Measurements from ENCODE around the gene TGM1.
A peak's percentile ranks its signal among the peaks of the same experiment; 100 is the strongest.

Gene TGM1

DNA sequence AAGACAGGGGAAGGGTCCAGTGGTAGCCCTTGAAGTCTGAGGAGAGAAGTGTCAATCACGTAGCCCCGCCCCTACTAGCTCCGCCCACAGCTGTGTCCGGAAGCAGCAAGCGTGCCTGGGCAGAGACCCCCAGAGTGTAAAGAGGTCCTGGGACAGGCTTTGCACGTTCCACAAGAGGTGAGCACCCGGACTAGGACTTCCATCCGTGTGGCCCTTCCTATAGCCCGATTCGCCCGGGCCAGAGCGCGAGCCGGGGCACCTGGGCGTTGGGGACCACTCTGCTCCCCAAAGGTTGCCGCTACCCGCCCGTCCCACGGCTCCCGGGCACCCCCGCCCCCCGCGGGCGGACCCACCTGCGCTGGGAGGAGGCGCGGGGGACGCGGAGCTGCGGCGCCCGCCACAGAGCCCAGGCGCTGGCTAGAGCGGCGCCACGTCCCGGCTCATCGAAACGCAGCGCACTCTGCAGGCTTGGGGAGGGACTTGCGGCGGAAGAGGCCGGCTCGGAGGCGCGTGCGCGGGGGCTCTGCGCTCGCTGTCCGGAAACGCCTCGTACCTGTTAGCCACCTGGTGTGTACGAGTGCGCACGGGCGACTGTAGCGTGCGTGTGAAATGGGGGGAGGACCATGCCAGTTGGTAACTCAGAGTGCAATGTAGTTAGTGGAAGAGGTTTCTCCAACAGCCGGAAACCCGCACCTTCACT is 8.3 kb upstream of the TGM1 start, which contains the start of gene RABGGTA:
Gene RABGGTA, minus strand, starts transcription at position 464 of the 700 bp plus-strand sequence. CDS start 482 bp downstream, outside the sequence.
- peak; percentile 63 to 72 (median 65) for DNase-seq (ENCODE audit: low read depth in 2 of 3, low spot score in 2 of 3)

DNA sequence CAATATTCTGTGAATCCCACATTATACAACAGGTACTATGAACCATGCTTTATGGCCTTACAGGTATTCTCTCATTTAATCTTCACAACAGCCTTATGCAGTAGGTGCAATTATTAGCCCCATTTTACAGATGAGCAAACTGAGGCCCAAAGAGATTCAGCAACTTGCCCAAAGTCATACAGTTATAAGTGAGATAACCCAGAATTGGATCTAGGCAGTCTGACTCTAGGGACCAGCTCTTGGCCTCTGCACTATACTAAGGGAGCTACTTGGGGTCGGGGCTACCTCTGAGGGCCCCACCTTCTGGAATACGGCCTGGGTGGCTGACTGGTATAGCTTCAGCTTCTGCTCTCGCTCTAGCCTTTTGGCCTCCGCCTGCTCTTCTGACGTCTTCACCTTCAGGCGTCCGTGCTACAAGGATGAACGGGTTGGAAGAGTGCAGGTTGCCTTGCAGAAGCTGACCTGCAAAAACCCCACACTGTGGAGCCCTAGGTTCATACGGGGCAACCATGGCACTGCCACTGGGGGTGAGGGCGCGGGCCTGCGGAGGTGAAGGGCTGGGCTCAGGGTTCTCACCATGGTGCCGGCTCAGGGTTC is 7.7 kb upstream of the TGM1 start:
- no peak for DNase-seq (ENCODE audit: low read depth in 2 of 3, low spot score in 2 of 3)

DNA sequence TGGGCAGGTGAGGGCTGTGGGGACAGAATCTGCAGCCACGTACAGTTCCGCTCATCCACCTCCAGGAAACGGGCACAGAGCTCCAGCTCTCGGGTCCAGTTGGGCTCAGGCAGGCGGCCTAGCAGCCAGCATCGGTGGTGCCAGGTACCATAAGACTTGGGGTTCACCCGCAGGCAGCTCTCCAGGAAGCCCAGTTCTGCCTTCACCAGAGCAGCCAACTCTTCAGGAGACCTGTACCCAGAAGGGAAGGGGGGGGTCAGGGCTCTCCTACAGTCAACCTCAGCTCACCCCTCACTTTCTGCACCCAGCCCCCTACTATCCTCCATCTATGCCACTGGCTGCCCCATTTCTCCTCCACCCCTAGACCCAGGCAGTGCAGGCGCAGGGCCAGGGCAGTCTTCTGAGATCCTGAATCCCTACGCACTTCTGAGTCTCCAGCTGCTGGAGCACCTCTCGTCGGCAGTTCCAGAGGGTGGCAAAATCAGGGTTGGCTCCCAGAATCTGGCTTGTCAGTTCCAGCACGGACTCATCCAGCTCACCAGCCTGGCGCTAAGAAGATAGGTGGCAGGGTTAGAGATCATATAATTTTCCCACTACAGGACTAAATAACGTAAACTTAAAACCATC is 7.0 kb upstream of the TGM1 start:
- no peak for DNase-seq (ENCODE audit: low read depth in 2 of 3, low spot score in 2 of 3)

DNA sequence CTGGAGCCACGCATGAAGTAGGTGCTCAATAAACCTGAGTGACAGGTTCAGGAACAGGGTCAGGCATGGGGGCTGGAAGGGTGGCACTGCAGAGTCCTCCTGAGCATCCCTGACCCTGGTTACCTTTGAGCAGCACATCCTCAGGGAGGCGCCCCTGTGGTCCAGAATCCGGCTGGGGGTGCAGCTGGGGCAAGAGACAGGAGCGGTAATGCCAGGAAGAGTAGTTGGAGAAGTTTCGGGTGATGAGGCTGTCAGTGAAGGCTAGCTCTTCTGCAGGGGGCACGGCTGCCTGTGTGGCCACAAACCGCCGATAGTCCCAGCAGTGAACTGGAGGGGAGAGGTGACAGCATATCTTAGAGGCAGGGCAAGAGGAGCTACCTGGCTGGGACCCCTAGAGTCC is 6.4 kb upstream of the TGM1 start:
- no peak for DNase-seq (ENCODE audit: low read depth in 2 of 3, low spot score in 2 of 3)

DNA sequence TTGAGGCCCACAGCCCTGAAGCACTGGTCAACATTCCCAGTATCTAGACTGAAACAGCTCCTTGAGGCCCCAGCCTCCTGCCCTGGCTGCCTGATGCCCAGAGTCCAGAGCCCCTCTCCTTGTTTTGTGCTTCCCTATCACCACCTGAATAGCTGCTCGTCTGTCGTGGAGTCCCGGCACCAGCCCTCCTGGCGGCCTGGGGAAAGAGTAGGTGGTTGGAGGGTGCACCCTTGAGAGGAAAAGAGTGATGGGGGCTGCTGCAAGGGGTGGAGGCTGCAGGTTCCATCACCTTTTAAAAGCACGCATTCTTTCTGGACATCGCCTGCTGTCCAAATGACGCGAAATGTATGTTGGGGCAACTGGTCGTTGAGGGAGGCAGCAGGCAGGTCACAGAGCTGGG is 5.2 kb upstream of the TGM1 start:
- DNase-seq (ENCODE audit: low read depth in 2 of 3, low spot score in 2 of 3), result no peak

DNA sequence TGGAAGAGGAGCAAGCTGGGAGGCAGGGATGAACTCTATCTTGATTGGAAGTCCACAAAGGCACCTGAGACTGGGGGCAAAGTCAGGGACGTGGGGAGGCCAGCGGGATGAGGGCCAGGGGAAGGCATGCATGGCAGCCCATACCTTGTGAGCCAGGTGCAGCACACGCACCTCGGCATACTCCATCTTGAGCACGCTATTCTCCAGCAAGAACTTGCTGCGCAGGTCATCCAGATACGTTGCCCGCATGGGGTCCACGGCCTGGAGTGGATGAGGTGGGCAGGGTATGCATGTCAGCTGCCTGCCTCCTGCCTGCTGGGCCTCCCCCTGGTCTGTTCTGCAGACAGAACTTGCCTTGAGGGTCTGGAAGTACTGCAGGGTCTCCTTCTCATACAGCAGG is 4.5 kb upstream of the TGM1 start:
- no peak for DNase-seq (ENCODE audit: low read depth in 2 of 3, low spot score in 2 of 3)

DNA sequence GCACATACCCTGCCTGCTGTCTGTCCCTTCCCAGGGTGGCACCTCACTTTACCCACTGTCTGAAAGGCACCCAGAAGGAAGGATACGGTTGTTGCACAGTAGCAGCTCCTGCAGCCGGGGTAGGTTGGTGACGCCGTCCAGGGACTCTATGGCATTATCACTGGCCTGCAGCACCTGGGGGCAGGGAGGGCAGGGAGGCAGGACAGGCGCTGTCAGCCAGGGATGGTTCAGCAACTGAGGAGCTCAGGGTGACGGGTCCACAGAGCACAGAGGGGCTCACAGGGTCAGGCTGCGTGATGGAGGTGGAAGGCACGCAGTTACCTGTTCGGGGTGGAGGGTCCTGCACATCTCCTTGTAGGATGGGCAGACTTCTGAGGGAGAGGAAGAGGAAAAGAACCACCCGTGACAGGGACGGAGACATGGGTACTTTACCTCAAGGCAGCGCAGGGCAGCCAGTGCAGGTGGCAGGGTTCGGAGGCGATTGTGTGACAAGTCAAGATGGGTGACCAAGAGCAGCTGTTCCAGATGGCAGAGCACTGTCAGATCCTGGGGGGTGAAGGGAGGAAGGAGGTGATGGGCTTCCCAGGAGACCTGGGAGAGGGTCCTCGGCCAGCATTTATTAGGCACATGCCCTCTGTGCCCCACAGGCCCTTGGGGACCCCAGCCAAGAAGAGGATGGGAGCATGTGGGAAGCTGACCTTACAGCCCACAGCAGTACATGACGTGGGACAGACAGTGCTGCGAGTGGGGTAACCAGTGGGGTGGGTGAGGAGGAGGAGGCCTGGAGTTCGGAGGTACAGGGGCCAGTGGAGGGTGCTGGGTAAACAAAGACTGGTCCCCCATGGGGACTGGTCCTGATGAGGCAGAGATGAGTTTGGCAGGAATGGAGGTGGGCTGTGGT is 3.6 kb upstream of the TGM1 start:
- no peak for DNase-seq (ENCODE audit: low read depth in 2 of 3, low spot score in 2 of 3)

DNA sequence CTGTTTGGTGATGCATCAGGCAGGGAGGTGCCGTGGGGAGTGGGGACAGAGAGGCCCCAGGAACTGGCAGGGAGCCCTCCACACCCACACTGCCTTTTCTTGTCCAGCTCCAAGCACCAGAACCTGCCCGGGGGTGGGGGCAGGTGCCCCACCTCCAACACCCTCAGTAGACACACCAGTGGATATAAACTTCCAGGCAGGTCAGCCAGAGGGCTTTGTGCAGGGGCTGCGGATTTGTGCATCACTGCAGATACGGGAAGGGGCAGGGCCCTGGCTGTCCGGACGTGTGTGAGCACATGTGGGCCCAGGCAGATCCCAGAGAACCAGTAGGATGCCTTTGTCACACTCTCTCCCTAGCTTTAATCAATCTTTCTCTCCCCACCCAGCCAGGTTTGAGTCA is 1.3 kb upstream of the TGM1 start:
- no peak for DNase-seq (ENCODE audit: low read depth in 2 of 3, low spot score in 2 of 3)

DNA sequence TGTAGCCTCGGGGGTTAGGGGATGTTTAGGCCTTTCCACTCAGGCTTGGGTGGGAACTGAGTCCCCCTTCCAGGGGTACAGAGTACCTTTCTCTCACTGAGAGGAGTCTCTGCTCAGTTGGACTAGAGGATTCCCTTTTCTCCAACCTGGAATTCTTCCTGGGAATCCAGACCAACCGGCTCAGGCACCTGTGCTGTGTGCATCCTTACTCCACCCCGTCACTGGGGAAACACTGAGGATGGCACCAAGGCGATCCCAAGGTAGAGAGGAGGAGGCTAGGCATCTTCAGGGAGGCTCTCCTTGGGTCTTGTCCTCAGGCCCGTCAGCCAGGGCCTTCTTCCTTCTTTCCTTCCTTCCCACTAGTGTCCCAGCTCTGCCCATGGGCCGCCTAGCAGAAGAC is 871 bp upstream of the TGM1 start:
- no peak for DNase-seq (ENCODE audit: low read depth in 2 of 3, low spot score in 2 of 3)

DNA sequence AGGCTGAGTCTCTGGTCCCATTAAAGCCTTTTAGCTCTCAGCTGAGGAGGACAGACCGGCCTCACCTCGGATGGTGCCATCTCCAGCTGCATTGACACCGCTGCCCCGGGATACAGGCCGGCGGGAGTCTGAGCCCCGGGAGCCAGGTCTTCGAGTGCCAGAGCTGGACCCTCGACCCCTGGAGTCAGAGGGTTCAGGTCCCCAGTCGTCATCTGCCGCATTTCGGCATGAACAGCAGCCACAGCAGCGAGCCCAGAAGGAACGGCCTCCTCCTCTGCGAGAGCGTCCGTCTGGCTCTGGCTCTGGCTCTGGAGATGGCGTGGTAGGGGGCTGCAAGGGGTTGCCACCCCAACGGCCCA is 1.0 kb downstream of the TGM1 start:
- DNase-seq (ENCODE audit: low read depth in 2 of 3, low spot score in 2 of 3), result no peak

DNA sequence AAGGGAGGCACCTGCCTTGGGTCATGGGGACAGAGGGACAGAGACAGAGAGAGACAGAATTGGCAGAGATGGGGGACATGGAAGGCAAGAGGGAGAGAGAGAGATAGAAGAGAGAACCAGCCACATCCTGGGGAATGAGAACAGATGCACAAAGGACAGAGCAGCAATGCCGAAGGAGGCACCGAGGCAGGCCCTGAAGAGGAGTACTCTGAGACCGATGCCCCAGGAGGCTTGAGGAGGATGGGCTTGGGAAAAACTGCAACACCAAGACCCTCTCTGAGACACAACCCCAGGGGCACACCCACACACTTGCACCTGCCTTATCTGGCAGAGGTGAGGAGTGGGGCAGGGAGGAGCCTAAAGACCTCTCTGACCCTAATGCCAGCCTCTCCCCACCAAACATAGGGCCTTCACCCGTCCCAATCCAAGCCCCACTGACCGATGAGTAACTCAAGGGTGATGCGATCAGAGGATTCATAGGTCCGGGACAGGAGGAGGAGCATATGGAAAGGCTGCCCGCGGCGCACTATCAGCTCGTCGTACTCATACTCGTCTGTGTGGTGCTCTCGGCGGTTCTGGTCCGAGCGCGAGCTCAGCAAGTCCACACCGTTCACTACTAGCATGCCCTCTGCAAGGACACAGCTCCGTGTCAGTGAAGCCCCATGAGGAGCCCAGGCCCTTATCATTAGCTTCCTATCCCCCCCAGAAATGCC is 1.6 kb downstream of the TGM1 start:
- no peak for DNase-seq (ENCODE audit: low read depth in 2 of 3, low spot score in 2 of 3)

DNA sequence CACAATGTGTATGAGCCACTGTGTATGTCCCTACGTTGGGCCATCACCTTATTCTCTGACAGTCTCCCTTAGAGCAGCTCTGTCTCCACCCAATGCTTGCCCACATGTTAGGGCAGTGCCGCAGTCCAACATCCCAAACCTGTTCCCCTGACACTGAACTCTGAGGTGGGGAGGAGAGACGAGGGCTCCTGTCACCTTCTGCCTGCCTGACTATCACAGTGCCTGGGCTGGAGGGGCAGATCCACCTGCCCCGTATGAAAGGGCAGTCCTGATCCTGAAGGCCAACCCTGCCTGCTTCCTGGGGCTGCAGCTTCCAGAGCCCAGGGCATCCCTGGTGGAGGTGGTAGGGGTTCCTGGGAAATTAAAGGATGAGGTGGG is 2.2 kb downstream of the TGM1 start:
- no peak for DNase-seq (ENCODE audit: low read depth in 2 of 3, low spot score in 2 of 3)

DNA sequence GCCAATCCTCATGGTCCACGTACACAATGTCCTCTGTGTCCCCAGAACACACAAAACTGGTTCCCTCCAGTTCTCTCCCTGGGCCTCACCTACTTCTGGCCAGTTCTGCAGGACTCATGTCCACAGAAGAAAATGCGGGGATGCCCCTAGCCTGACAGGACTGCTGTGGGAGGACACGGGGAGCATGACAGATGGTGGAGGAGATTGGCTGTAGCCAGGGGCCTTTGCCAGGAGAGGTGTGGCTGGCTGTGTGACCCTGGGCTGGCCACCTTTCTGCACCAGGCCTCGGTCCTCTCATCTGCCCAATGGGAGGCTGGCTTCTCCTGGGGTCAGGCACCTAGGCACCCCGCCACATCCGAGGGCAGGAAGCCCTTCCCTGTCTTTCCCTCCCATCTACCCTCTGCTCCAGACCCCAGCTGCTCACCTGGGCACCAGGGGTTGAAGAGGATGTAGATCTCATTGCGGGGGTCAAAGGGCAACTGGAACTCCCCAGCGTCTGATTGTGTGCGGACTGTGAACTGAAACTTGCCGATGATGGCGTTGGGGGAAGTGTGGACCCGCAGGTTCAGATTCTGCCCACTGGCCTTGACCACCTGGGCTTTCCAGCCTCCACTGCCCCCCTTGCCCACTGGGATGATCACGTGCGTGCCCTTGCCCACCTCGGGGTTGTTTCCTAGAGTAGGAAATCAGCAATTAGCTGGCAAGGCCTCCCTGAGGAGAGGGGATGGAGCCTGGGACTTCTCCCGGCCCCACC is 2.8 kb downstream of the TGM1 start:
- DNase-seq (ENCODE audit: low read depth in 2 of 3, low spot score in 2 of 3), result no peak

DNA sequence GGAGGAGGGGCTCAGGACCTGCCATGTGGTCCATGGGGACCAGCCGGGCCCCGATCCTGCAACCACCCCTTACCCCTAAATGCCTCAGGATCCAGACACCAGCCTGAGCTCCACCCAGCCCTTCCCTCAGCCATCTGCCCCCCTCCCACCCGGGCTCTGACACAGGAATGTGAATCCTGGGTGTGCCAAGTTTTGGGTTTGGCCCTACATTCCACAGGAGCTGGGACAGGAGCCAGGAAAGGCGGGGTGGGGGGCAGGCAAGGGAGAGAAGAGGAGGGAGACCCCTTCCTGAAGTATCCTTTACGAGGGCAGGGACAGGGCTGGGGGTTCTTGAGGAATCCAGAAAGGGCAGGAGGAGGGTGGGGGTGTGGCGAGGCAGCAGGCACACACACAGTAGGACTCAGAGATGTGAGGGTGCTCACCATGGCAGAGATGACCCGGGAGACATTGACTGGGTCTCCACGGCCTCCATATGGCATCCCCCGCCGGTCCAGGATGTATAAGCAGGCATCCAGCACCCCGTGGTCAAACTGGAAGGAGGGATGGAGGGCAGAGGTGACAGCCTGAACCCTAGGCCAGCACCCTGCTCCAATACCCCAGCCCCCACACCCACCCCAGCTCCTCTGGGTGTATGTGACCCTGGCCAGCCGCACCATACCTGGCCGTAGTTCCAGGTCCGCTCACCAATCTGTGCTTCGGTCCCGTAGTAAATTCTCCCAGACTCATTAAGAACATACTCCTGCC is 3.5 kb downstream of the TGM1 start:
- DNase-seq (ENCODE audit: low read depth in 2 of 3, low spot score in 2 of 3), result no peak

DNA sequence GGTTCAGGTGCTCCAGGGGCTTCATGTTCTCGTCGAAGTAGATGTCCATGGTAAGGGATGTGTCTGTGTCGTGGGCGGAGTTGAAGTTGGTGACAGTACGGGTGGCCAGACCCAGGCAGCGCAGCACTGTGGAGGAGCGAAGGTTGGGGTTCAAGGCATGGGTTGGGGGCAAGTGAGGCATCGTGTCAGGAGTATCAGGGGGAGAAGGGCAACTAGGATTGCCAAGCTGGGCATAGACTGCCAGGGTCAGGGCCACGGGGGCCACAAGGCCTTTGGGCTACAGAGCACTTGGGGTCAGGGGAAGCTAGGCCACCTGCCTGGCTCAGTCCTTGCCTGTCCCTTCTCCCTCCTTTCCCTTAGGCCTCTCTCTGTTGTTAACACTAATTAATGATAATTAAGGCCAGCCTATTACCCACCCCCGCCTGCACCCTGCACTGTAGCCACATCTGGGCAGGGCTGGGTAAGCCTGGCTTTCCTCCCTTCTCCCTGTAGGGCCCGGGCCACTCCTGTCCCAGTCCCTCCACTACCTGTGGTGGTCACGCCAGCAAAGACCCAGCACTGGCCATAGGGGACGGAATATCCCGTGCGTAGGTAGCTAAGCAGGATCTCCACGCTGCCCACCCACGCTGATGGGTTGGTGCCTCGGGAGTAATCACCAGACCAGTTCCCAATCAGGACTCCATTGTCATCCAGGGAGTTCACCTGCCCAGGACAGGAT is 4.3 kb downstream of the TGM1 start:
- DNase-seq (ENCODE audit: low read depth in 2 of 3, low spot score in 2 of 3), result no peak

DNA sequence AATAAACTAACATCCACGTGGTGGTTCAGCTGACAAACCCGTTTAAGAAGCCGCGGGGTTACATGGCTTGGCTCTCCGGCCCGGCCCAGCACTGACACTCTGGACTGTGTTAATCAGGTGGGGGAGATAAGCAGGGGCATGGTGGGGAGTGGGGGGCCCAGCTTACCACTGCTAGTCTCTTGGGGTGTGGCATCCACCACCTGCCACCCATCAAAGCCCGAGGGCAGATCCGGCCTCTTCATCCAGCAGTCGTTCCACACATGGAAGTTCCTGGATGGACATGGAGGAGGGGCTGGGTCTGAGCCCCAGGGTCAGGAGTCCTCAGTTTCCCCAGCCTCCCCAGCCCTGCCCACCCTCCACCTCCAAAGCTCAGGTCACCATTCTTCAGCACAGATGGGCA is 4.9 kb downstream of the TGM1 start:
- DNase-seq (ENCODE audit: low read depth in 2 of 3, low spot score in 2 of 3), result no peak

DNA sequence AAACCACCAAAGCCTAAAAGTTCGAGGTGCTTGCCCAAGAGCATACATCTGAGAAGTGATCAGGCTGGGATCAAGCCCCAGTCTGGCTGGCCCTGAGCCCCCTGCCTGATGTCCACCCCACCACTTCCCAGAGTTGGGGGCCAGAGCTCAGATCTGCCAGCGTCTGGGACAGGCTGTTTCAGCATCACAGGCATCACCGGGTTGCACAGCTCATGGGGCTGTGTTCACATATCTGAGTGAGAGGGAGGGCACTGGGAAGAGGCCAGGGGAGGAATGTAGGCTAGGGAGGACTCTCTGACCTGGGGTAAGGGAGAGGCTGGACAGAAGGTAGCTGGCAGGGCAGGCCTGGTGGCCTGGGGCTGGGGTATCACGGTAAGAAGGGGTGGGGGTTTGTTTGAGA is 6.0 kb downstream of the TGM1 start:
- no peak for DNase-seq (ENCODE audit: low read depth in 2 of 3, low spot score in 2 of 3)

DNA sequence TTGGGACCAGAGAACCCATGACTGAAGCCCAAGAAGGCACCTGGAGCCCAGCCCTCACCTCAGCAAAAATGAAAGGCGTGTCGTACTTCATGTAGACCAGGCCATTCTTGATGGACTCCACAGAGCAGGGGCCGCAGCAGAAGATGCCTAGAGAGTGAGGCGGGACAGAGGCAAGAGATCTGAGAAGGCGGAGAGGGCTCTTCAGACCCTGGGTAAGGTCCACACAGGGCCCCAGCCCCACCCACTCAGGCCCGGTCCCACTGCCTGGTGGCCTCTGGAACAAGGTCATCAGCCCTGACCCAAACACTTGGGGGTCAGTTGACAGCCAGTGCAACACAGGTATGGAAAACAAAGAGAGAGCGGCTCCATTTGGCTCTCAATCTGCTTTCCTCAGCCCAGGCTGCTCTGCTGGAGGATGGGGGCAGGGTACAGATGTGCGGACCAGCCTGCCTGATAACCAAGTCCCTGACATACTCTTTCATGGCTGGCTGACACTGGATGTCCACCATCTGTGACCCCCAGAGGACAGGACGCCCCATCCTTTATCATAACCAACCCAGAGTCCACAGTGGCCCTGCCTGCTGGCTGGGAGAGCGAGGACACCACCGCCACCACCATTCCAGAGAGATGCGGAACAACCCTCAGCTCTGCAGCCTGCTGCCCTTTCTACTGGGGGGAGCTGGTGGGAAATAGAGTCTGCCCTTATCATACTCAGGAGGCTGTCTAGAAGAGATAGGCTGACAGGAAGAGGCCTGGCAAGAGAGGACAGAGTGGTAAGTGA is 6.9 kb downstream of the TGM1 start:
- no peak for DNase-seq (ENCODE audit: low read depth in 2 of 3, low spot score in 2 of 3)

Measured in activated CD8-positive, alpha-beta memory T cell treated with anti-CD3 and anti-CD28 coated beads for 48 hours (primary cell).